Measurements from ENCODE around the gene FNDC8. TPM values are rescaled to one million over a fixed set of nuclear protein-coding genes. Genes with fewer than 3 reads are reported as not detected.

Gene FNDC8
- total and polyA plus RNA-seq, 12 donors = not detected

DNA sequence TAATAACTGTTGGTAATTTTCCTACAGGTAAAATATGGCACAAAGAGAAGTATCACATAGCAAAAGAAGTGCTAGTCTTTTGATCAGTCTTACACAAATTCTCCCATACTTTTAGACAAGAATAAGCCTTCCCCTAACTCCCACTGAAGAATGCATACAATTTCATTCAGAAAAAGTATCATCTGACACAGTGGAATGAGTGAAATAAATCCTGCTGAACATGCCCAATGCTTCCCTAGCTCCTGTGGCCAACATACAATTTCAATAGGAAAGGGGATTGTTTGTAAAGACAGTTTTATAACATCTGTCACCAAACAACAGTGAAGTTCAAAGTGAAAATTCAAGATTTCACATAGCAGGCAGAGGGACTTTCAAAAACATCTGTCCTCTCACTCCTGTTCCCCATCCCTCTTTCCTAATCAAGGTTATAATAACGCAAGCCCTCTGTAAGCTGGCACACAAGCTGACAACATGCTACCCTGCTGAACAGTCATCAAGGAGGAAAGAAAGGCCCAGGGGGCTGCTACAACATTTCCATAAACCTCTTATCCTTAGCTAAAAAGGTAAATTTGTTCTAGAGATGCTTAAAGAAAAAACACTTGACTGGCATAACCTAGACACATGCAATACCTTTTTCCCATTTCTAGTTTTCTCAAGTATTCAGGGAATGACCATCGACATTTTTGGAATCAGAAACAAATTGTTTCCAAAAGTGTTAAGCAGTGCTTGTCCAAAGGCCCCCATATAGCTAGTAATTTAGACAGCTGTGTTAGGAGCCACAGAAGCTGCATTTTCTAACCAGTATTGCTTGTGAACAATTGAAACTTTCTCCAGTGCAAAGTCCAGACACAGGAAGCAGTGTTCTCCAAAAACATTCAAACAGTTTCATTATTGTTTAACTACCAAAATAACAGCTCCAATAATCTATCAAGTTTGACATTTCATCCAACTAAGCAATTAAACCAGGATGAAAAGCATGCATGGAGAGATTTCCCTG lies 46.4 kb upstream of the FNDC8 start:
- Histone ChIP-seq H3K4me3 (no peak overlapping the region), H3K4me1 (replicated peaks in 1 of 2) (peaks cover 0 to 9% of the 10 kb centered on the region in 2 donors), H3K36me3 (replicated peaks in 1 of 2) (no peaks in the 10 kb centered on the region), H3K27ac (no peak overlapping the region), H3K9me3 (replicated peaks in 1 of 3) (no peaks in the 10 kb centered on the region), H3K27me3 (no peaks in the 10 kb centered on the region)
- no peak for TF ChIP-seq POLR2A (IDR thresholded peaks at IDR 0.05)
- TF ChIP-seq, protein P1, sequence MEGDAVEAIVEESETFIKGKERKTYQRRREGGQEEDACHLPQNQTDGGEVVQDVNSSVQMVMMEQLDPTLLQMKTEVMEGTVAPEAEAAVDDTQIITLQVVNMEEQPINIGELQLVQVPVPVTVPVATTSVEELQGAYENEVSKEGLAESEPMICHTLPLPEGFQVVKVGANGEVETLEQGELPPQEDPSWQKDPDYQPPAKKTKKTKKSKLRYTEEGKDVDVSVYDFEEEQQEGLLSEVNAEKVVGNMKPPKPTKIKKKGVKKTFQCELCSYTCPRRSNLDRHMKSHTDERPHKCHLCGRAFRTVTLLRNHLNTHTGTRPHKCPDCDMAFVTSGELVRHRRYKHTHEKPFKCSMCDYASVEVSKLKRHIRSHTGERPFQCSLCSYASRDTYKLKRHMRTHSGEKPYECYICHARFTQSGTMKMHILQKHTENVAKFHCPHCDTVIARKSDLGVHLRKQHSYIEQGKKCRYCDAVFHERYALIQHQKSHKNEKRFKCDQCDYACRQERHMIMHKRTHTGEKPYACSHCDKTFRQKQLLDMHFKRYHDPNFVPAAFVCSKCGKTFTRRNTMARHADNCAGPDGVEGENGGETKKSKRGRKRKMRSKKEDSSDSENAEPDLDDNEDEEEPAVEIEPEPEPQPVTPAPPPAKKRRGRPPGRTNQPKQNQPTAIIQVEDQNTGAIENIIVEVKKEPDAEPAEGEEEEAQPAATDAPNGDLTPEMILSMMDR (IDR thresholded peaks at IDR 0.05) = no peak
- DNase-seq = no peak
- intact Hi-C loops (cut with DNase I) = no loop called here
- WGBS, 4 donors = 61 to 74% (median 64%) methylated on average over 2 of the region's 2 CpGs

DNA sequence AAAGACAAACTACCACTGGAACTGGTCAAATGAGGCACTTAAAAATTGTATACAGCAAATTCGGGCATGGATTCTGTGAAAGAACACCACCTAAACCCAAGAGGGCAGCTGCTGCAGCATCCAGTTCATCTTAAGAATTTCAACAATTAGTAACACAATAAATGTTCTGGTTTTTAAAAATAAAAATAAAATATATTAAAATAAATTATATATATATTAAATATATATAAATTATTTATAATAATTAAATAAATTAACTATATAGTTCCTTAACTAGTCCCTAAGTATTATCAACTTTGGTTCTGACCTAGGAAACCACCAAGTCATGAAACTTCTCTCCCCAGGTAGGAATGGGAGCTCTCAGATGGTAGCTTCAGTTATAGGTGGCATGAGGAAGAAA lies 44.5 kb upstream of the FNDC8 start:
- Histone ChIP-seq H3K27ac (no peak overlapping the region), H3K4me1 (replicated peaks in 1 of 2) (peaks cover 0 to 14% of the 10 kb centered on the region in 2 donors), H3K36me3 (replicated peaks in 1 of 2) (no peaks in the 10 kb centered on the region), H3K9me3 (replicated peaks in 1 of 3) (no peaks in the 10 kb centered on the region), H3K4me3 (no peak overlapping the region), H3K27me3 (no peaks in the 10 kb centered on the region)
- WGBS, 4 donors = 72 to 89% (median 88%) methylated on average over 1 of the region's 1 CpG
- TF ChIP-seq, protein P1 (IDR thresholded peaks at IDR 0.05) = no peak
- TF ChIP-seq POLR2A (IDR thresholded peaks at IDR 0.05) = no peak
- no peak for DNase-seq
- intact Hi-C loops (cut with DNase I) = no loop called here

DNA sequence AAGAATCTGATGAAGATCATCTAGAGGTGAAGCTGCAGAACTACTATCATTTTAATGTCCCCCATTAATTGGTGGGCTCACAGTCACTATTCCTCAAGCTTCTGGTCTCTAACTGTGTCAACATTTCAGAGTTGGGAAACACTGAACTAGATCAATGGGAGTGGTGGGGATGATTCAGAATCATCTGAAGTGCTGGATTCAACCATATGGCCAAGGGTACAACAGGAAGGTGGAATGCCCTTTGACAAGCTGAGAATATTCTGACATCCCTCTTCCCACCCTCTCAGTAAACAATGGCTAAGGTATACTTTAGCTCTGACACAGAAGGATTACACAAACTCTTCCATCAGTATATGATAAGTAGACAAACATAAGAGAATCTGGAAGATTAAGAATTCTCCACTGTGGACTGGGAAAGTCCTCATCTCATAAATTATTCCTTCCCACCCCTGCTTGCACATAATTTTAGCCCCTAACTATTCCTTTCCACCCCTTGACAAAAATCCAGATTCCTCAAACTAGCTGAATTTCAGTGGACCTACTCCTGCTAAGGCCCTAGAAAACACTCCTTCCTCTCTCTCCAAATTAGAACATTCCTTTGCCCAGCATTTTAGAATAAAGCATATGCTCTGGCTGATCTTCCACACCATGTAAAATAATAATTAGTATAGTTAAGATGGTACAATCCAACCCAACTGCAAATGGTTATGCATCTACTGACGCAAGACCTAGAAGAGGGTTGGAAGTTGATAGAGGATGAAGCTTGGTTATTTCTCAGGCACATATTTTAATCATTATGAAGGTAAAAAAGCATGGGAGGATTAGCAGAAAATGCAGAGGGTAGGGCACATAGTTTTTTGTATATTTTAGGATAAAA lies 41.6 kb upstream of the FNDC8 start:
- TF ChIP-seq, protein P1 (IDR thresholded peaks at IDR 0.05) = no peak
- no peak for TF ChIP-seq POLR2A (IDR thresholded peaks at IDR 0.05)
- 98 to 100% (median 100%) methylated on average over 1 of the region's 1 CpG for WGBS, 4 donors
- Histone ChIP-seq H3K9me3 (replicated peaks in 1 of 3) (no peaks in the 10 kb centered on the region), H3K4me3 (no peak overlapping the region), H3K27me3 (no peaks in the 10 kb centered on the region), H3K36me3 (replicated peaks in 1 of 2) (no peaks in the 10 kb centered on the region), H3K4me1 (replicated peaks in 1 of 2) (peaks cover 0 to 24% of the 10 kb centered on the region in 2 donors), H3K27ac (no peak overlapping the region)
- no peak for DNase-seq
- intact Hi-C loops (cut with DNase I) = no loop called here

DNA sequence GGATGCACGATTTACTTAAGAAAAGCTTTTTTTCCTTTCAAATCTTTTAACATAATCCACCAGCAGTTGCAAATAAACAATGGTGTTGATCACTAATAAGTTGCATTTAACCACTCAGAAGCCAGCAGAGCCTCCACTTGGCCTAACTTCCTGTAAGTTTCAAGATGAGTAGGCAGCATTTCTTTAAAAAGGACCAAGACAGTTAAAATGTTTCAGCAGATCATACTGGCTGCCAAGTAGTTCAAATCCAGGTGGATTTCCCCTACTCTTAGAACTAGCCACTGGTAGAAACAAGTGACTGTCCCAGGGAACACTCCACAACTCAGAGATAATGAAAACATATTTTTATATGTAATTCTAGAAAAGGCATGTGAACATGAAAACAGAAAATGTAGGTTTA lies 40.9 kb upstream of the FNDC8 start:
- H3K4me1 ChIP-seq (replicated peaks in 1 of 2) = peaks cover 0 to 16% of the 10 kb centered on the region in 2 donors
- H3K4me3 ChIP-seq = no peak overlapping the region
- intact Hi-C loops (cut with DNase I) = no loop called here
- H3K27me3 ChIP-seq = no peaks in the 10 kb centered on the region
- WGBS, 4 donors = 60 to 88% (median 69%) methylated on average over 1 of the region's 1 CpG
- H3K9me3 ChIP-seq (replicated peaks in 1 of 3) = no peaks in the 10 kb centered on the region
- DNase-seq = no peak
- H3K36me3 ChIP-seq (replicated peaks in 1 of 2) = no peaks in the 10 kb centered on the region
- no peak for TF ChIP-seq POLR2A (IDR thresholded peaks at IDR 0.05)
- TF ChIP-seq, protein P1 (IDR thresholded peaks at IDR 0.05) = no peak
- H3K27ac ChIP-seq = no peak overlapping the region

Measured in adrenal gland (tissue), 12 donors.